Endothelial cell of umbilical vein (primary cell): ENCODE results near the gene ZNF441.

Experiments
- EZH2 ChIP-seq: IDR thresholded peaks from 2 replicates; pipeline ENCODE4 v1.6.1; 2012; ENCODE audit warnings: borderline replicate concordance, low read depth, mild to moderate bottlenecking, moderate library complexity, low read length, inconsistent platforms; ENCODE audit not compliant: severe bottlenecking
- FOS ChIP-seq: IDR thresholded peaks from 2 replicates; pipeline ENCODE4 v1.6.1; 2011; ENCODE audit warnings: mild to moderate bottlenecking, low read length, moderate library complexity, borderline replicate concordance; ENCODE audit not compliant: insufficient read depth
- MYC ChIP-seq: IDR thresholded peaks from one replicate; pipeline ENCODE4 v1.6.1; 2011; ENCODE audit warnings: mild to moderate bottlenecking, low read depth, low read length
- POLR2A ChIP-seq: IDR thresholded peaks from 2 replicates; pipeline ENCODE4 v1.6.1; 2012; ENCODE audit warnings: low read depth, mild to moderate bottlenecking, control low read depth, low read length
- TF ChIP-seq, protein P1 (sequence below), 2 donors: IDR thresholded peaks; 1 replicate in 1 of 2; 2 replicates in 1 of 2; pipeline ENCODE4 v1.5.1; 2011; ENCODE audit warnings: low read length in 2 of 2, mild to moderate bottlenecking in 2 of 2, moderate library complexity in 2 of 2, control low read depth in 1 of 2, inconsistent platforms in 1 of 2, low read depth in 1 of 2; ENCODE audit not compliant: insufficient read depth in 1 of 2; ENCODE audit errors: extremely low read depth in 1 of 2
- TF ChIP-seq, protein P2 (sequence below): IDR thresholded peaks from 2 replicates; pipeline ENCODE4 v1.6.1; 2011; ENCODE audit not compliant: insufficient read depth, insufficient read length

DNA sequence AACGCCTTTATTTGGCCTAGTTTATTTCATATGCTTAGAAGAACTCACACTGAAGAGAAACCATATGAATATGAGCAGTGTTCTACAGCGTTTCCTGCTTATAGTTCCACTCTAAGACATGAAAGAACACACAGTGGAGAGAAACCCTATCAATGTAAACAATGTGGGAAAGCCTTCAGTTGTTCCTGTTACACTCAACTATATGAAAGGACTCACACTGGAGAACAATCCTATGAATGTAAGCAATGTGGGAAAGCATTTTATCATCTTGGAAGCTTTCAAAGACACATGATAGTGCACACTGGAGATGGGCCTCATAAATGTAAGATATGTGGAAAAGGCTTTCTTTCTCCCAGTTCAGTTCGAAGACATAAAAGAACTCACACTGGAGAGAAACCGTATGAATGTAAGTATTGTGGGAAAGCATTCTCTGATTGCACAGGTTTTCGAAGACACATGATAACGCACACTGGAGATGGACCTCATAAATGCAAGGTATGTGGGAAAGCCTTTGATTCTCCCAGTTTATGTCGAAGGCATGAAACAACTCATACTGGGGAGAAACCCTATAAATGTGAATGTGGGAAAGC lies 13.7 kb downstream of the ZNF441 start:
- TF ChIP-seq, protein P1, sequence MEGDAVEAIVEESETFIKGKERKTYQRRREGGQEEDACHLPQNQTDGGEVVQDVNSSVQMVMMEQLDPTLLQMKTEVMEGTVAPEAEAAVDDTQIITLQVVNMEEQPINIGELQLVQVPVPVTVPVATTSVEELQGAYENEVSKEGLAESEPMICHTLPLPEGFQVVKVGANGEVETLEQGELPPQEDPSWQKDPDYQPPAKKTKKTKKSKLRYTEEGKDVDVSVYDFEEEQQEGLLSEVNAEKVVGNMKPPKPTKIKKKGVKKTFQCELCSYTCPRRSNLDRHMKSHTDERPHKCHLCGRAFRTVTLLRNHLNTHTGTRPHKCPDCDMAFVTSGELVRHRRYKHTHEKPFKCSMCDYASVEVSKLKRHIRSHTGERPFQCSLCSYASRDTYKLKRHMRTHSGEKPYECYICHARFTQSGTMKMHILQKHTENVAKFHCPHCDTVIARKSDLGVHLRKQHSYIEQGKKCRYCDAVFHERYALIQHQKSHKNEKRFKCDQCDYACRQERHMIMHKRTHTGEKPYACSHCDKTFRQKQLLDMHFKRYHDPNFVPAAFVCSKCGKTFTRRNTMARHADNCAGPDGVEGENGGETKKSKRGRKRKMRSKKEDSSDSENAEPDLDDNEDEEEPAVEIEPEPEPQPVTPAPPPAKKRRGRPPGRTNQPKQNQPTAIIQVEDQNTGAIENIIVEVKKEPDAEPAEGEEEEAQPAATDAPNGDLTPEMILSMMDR (IDR thresholded peaks at IDR 0.05; ENCODE audit: extremely low read depth in 1 of 2, insufficient read depth in 1 of 2, low read depth in 1 of 2, low read length in 2 of 2): no peak
- TF ChIP-seq EZH2: no peak
- TF ChIP-seq MYC: no peak
- TF ChIP-seq, protein P2, sequence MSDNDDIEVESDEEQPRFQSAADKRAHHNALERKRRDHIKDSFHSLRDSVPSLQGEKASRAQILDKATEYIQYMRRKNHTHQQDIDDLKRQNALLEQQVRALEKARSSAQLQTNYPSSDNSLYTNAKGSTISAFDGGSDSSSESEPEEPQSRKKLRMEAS: no peak
- TF ChIP-seq FOS: no peak
- no peak for TF ChIP-seq POLR2A
